Measurements from ENCODE around the gene TAS2R20. TPM values are rescaled to one million over a fixed set of nuclear protein-coding genes. Genes with fewer than 3 reads are reported as not detected.

Gene TAS2R20
- total and polyA plus RNA-seq, 7 donors: 0.10 to 0.42 (median 0.23) TPM; not detected in 1

DNA sequence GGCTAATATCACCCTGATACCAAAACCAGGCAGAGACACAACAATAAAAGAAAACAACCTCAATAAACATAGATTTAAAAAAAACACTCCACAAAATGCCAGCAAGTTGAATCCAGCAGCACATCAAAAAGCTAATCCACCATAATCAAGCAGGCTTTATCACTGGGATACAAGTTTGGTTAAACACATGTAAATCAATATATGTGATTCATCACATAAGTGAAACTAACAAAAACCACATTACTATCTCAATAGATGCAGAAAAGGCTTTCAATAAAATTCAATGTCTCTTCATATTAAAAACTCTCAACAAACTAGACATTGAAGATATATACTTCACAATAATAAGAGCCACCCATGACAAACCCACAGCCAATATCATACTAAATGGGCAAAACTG, 42.0 kb downstream of the TAS2R20 start:
- Histone ChIP-seq H3K4me1 (peaks cover 4% of the 10 kb centered on the region), H3K27ac (no peak overlapping the region), H3K27me3 (ENCODE audit: insufficient read depth in 3 of 3, low read length in 2 of 3) (no peaks in the 10 kb centered on the region), H3K4me3 (no peak overlapping the region), H3K36me3 (ENCODE audit: insufficient read depth in 1 of 2, low read depth in 1 of 2) (no peaks in the 10 kb centered on the region), H3K9me3 (no peaks in the 10 kb centered on the region)
- TF ChIP-seq, protein P1, sequence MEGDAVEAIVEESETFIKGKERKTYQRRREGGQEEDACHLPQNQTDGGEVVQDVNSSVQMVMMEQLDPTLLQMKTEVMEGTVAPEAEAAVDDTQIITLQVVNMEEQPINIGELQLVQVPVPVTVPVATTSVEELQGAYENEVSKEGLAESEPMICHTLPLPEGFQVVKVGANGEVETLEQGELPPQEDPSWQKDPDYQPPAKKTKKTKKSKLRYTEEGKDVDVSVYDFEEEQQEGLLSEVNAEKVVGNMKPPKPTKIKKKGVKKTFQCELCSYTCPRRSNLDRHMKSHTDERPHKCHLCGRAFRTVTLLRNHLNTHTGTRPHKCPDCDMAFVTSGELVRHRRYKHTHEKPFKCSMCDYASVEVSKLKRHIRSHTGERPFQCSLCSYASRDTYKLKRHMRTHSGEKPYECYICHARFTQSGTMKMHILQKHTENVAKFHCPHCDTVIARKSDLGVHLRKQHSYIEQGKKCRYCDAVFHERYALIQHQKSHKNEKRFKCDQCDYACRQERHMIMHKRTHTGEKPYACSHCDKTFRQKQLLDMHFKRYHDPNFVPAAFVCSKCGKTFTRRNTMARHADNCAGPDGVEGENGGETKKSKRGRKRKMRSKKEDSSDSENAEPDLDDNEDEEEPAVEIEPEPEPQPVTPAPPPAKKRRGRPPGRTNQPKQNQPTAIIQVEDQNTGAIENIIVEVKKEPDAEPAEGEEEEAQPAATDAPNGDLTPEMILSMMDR (IDR thresholded peaks at IDR 0.05): no peak
- DNase-seq (no peak), ATAC-seq (no peak)
- intact Hi-C loops (cut with DNase I): no loop called here

DNA sequence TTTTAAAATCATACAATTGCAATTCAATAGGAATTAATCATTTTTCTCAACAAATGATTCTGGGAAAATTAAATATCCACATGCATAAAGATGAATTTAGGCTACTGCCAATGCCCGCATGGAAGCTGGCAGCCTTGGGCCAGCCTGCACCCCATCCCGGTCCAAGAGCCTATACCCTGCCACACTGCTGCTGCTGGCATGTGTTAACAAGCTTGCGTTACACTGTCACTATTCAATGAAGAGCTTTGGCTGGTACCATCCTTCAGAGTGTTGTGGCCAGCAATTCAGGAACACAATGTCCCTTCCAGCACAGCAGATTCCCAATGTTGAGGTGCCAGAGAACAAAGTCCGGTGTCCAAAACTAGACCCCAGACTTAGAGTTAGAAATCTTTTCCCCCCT, 45.5 kb downstream of the TAS2R20 start:
- WGBS, 3 donors: 30 to 41% (median 35%) methylated on average over 4 of the region's 4 CpGs
- intact Hi-C loops (cut with DNase I): no loop called here
- Histone ChIP-seq H3K27me3 (ENCODE audit: insufficient read depth in 3 of 3, low read length in 2 of 3) (no peaks in the 10 kb centered on the region), H3K9me3 (no peaks in the 10 kb centered on the region), H3K36me3 (ENCODE audit: insufficient read depth in 1 of 2, low read depth in 1 of 2) (no peaks in the 10 kb centered on the region), H3K4me3 (no peak overlapping the region), H3K4me1 (peaks cover 4% of the 10 kb centered on the region), H3K27ac (no peak overlapping the region)
- ATAC-seq: peak in 3 of 4 donors; percentile 83 to 92 (median 83)
- TF ChIP-seq, protein P1 (IDR thresholded peaks at IDR 0.05): no peak
- no peak for DNase-seq

Other genes starting within 250 kb of the TAS2R20 start
- gene TAS2R7, start 195.7 kb downstream of the TAS2R20 start, total RNA-seq: not detected
- gene TAS2R7, start 195.7 kb downstream of the TAS2R20 start, polyA plus RNA-seq: not detected
- not detected for gene TAS2R8, start 191.0 kb downstream of the TAS2R20 start, total RNA-seq
- gene TAS2R8, start 191.0 kb downstream of the TAS2R20 start, polyA plus RNA-seq: not detected
- not detected for gene TAS2R9, start 188.1 kb downstream of the TAS2R20 start, total RNA-seq
- gene TAS2R9, start 188.1 kb downstream of the TAS2R20 start, polyA plus RNA-seq: not detected
- not detected for gene TAS2R10, start 171.9 kb downstream of the TAS2R20 start, total RNA-seq
- gene TAS2R10, start 171.9 kb downstream of the TAS2R20 start, polyA plus RNA-seq: under 1 TPM in 2 of 3 donors, not detected in 1; 0.04 to 0.17 TPM
- gene PRR4, start 148.8 kb downstream of the TAS2R20 start, total RNA-seq: 1 to 10 TPM; 1.0 to 3.9 (median 2.7) TPM
- 10 to 100 TPM in 1 of 3 donors, 1 to 10 TPM in 2; 2.6 to 11.7 (median 4.3) TPM for gene PRR4, start 148.8 kb downstream of the TAS2R20 start, polyA plus RNA-seq
- 1 to 10 TPM; 3.0 to 6.1 (median 4.4) TPM for gene PRH1, start 114.0 kb downstream of the TAS2R20 start, total RNA-seq
- 1 to 10 TPM in 2 of 3 donors, under 1 TPM in 1; 0.59 to 3.0 (median 1.2) TPM for gene PRH1, start 114.0 kb downstream of the TAS2R20 start, polyA plus RNA-seq
- gene TAS2R13, start 88.7 kb downstream of the TAS2R20 start, total RNA-seq: under 1 TPM in 3 of 4 donors, not detected in 1; 0.13 to 0.36 (median 0.28) TPM
- gene TAS2R13, start 88.7 kb downstream of the TAS2R20 start, polyA plus RNA-seq: under 1 TPM in 1 of 3 donors, not detected in 2; 0.08 TPM
- gene PRH2, start 69.1 kb downstream of the TAS2R20 start, total RNA-seq: not detected
- not detected for gene PRH2, start 69.1 kb downstream of the TAS2R20 start, polyA plus RNA-seq
- gene TAS2R14, start 59.0 kb downstream of the TAS2R20 start, total RNA-seq: under 1 TPM; 0.30 to 0.68 (median 0.59) TPM
- gene TAS2R14, start 59.0 kb downstream of the TAS2R20 start, polyA plus RNA-seq: under 1 TPM; 0.18 to 0.85 (median 0.66) TPM
- gene TAS2R50, start 11.4 kb downstream of the TAS2R20 start, total RNA-seq: under 1 TPM in 3 of 4 donors, not detected in 1; 0.29 to 0.99 (median 0.39) TPM
- under 1 TPM in 1 of 3 donors, not detected in 2; 0.14 TPM for gene TAS2R50, start 11.4 kb downstream of the TAS2R20 start, polyA plus RNA-seq
- under 1 TPM; 0.34 to 0.86 (median 0.66) TPM for gene TAS2R19, start 24.3 kb upstream of the TAS2R20 start, total RNA-seq
- under 1 TPM; 0.08 to 0.21 (median 0.18) TPM for gene TAS2R19, start 24.3 kb upstream of the TAS2R20 start, polyA plus RNA-seq
- under 1 TPM; 0.34 to 0.81 (median 0.47) TPM for gene TAS2R31, start 33.1 kb upstream of the TAS2R20 start, total RNA-seq
- gene TAS2R31, start 33.1 kb upstream of the TAS2R20 start, polyA plus RNA-seq: under 1 TPM; 0.13 to 0.18 (median 0.15) TPM
- gene TAS2R46, start 64.0 kb upstream of the TAS2R20 start, total RNA-seq: under 1 TPM in 3 of 4 donors, not detected in 1; 0.23 to 0.51 (median 0.24) TPM
- gene TAS2R46, start 64.0 kb upstream of the TAS2R20 start, polyA plus RNA-seq: under 1 TPM in 1 of 3 donors, not detected in 2; 0.04 TPM
- gene TAS2R43, start 94.0 kb upstream of the TAS2R20 start, total RNA-seq: under 1 TPM in 1 of 4 donors, not detected in 3; 0.36 TPM
- gene TAS2R43, start 94.0 kb upstream of the TAS2R20 start, polyA plus RNA-seq: under 1 TPM in 1 of 3 donors, not detected in 2; 0.09 TPM
- gene TAS2R30, start 136.3 kb upstream of the TAS2R20 start, total RNA-seq: 1 to 10 TPM in 1 of 4 donors, under 1 TPM in 3; 0.25 to 1.1 (median 0.78) TPM
- gene TAS2R30, start 136.3 kb upstream of the TAS2R20 start, polyA plus RNA-seq: under 1 TPM in 2 of 3 donors, not detected in 1; 0.03 to 0.08 TPM
- 10 to 100 TPM; 18.3 to 20.2 (median 18.5) TPM for gene SMIM10L1, start 172.9 kb upstream of the TAS2R20 start, total RNA-seq
- gene SMIM10L1, start 172.9 kb upstream of the TAS2R20 start, polyA plus RNA-seq: 10 to 100 TPM; 11.5 to 18.2 (median 15.8) TPM
- gene TAS2R42, start 188.6 kb upstream of the TAS2R20 start, total RNA-seq: not detected
- gene TAS2R42, start 188.6 kb upstream of the TAS2R20 start, polyA plus RNA-seq: not detected

All from psoas muscle (tissue), 8 donors.